ENCODE results near the gene CALY. TPM values are rescaled to one million over a fixed set of nuclear protein-coding genes. Genes with fewer than 3 reads are reported as not detected.
A peak's percentile ranks its signal among the peaks of the same experiment; 100 is the strongest.

The CALY gene
- total RNA-seq, 1 donor, result not detected

- Histone ChIP-seq H3K4me2 (ENCODE audit: insufficient read depth, low read length) (no peak overlapping the region), H3K79me2 (ENCODE audit: insufficient read depth, low read length) (peaks cover 4% of the 10 kb centered on the region), H3K4me1 (ENCODE audit: insufficient read depth, low read length) (peaks cover 5% of the 10 kb centered on the region), H3K36me3 (ENCODE audit: insufficient read depth, low read length) (no peaks in the 10 kb centered on the region), H3K27ac (ENCODE audit: low read depth, low read length) (no peak overlapping the region), H2AFZ (ENCODE audit: low read length) (no peak overlapping the region), H3K9me3 (ENCODE audit: low read depth, low read length) (no peaks in the 10 kb centered on the region), H4K20me1 (ENCODE audit: insufficient read depth, low read length) (peaks cover 3% of the 10 kb centered on the region), H3K4me3 (ENCODE audit: insufficient read depth, low read length) (no peak overlapping the region), H3K27me3 (ENCODE audit: insufficient read depth, low read length) (no peaks in the 10 kb centered on the region)
- DNase-seq (ENCODE audit: insufficient read length, low spot score, missing footprints), result no peak
- TF ChIP-seq CTCF (IDR thresholded peaks at IDR 0.05; ENCODE audit: extremely low read depth, low read depth, low read length), result no peak
These were observed 38.8 kb upstream of the CALY start for GRCh38 chr10:133375357-133376115.

- Histone ChIP-seq H2AFZ (ENCODE audit: low read length) (no peak within 1 kb of the TSS), H3K27ac (ENCODE audit: low read depth, low read length) (no peak within 1 kb of the TSS)
These were observed 36.7 kb upstream of the CALY start, which contains the start of gene ECHS1 for GRCh38 chr10:133373174-133374090. ECHS1 (minus strand) TSS chr10:133373354; CDS start chr10:133373333, 21 bp downstream.

GRCh38 chr10:133372507-133372906 is 35.8 kb upstream of the CALY start:
- Histone ChIP-seq H3K36me3 (ENCODE audit: insufficient read depth, low read length) (peaks cover 22% of the 10 kb centered on the region), H4K20me1 (ENCODE audit: insufficient read depth, low read length) (peaks cover 3% of the 10 kb centered on the region), H3K79me2 (ENCODE audit: insufficient read depth, low read length) (peaks cover 4% of the 10 kb centered on the region), H2AFZ (ENCODE audit: low read length) (no peak overlapping the region), H3K27me3 (ENCODE audit: insufficient read depth, low read length) (no peaks in the 10 kb centered on the region), H3K4me3 (ENCODE audit: insufficient read depth, low read length) (peak overlapping the region; percentile 82), H3K9me3 (ENCODE audit: low read depth, low read length) (no peaks in the 10 kb centered on the region), H3K4me2 (ENCODE audit: insufficient read depth, low read length) (peak overlapping the region; percentile 60), H3K4me1 (ENCODE audit: insufficient read depth, low read length) (peaks cover 5% of the 10 kb centered on the region), H3K27ac (ENCODE audit: low read depth, low read length) (no peak overlapping the region)
- DNase-seq (ENCODE audit: insufficient read length, low spot score, missing footprints), result peak; percentile 90
- TF ChIP-seq CTCF (IDR thresholded peaks at IDR 0.05; ENCODE audit: extremely low read depth, low read depth, low read length), result no peak

More at GRCh38 chr10:133373174-133374090, 36.7 kb upstream of the CALY start, which contains the start of gene ECHS1:
- no peak for TF ChIP-seq CTCF (IDR thresholded peaks at IDR 0.05; ENCODE audit: extremely low read depth, low read depth, low read length)
- Histone ChIP-seq H3K79me2 (ENCODE audit: insufficient read depth, low read length) (peaks cover 4% of the 10 kb centered on the region), H3K4me2 (ENCODE audit: insufficient read depth, low read length) (peak within 1 kb of the TSS; percentile 79), H4K20me1 (ENCODE audit: insufficient read depth, low read length) (peaks cover 3% of the 10 kb centered on the region), H3K36me3 (ENCODE audit: insufficient read depth, low read length) (peaks cover 17% of the 10 kb centered on the region), H3K9me3 (ENCODE audit: low read depth, low read length) (no peaks in the 10 kb centered on the region), H3K27me3 (ENCODE audit: insufficient read depth, low read length) (no peaks in the 10 kb centered on the region), H3K4me3 (ENCODE audit: insufficient read depth, low read length) (peak within 1 kb of the TSS; percentile 82), H3K4me1 (ENCODE audit: insufficient read depth, low read length) (peaks cover 5% of the 10 kb centered on the region)
- DNase-seq (ENCODE audit: insufficient read length, low spot score, missing footprints), result peak; percentile 100

Data from osteoblast (primary cell).